Sigmoid colon (tissue), 4 donors: ENCODE data around the gene HIVEP1.

Experiments
- EP300 ChIP-seq, 4 donors: sonication (generic); formaldehyde crosslinking; IDR thresholded peaks; one replicate each; pipeline ENCODE4 v1.6.1; 2017; ENCODE audit warnings: antibody characterized with exemption in 4 of 4
- POLR2A ChIP-seq, 2 donors: fragments of 450-650 bp; IDR thresholded peaks; one replicate each; pipeline ENCODE4 v1.6.1; 2016; ENCODE audit warnings: antibody characterized with exemption in 2 of 2, mild to moderate bottlenecking in 2 of 2, moderate library complexity in 2 of 2
- TF ChIP-seq, protein P1 (sequence below), 4 experiments: fragments of 450-650 bp in 3 of 4; fragments of 200-600 bp in 1 of 4; IDR thresholded peaks; one replicate each; pipeline ENCODE4 v1.5.1; 2016 to 2019; ENCODE audit warnings: antibody characterized with exemption in 4 of 4, mild to moderate bottlenecking in 3 of 4, moderate library complexity in 2 of 4

GRCh38 chr6:12075067-12075563, 63.0 kb downstream of the HIVEP1 start:
- TF ChIP-seq POLR2A (IDR thresholded peaks at IDR 0.05) (no peak), EP300 (IDR thresholded peaks at IDR 0.05) (no peak)
- TF ChIP-seq, protein P1, sequence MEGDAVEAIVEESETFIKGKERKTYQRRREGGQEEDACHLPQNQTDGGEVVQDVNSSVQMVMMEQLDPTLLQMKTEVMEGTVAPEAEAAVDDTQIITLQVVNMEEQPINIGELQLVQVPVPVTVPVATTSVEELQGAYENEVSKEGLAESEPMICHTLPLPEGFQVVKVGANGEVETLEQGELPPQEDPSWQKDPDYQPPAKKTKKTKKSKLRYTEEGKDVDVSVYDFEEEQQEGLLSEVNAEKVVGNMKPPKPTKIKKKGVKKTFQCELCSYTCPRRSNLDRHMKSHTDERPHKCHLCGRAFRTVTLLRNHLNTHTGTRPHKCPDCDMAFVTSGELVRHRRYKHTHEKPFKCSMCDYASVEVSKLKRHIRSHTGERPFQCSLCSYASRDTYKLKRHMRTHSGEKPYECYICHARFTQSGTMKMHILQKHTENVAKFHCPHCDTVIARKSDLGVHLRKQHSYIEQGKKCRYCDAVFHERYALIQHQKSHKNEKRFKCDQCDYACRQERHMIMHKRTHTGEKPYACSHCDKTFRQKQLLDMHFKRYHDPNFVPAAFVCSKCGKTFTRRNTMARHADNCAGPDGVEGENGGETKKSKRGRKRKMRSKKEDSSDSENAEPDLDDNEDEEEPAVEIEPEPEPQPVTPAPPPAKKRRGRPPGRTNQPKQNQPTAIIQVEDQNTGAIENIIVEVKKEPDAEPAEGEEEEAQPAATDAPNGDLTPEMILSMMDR (IDR thresholded peaks at IDR 0.05), result peak in 3 of 4 experiments; percentile 12 to 29 (median 18)
